HG03439 (cell line): Measurements from ENCODE around the gene NMNAT3.
"Not testable (repeated sequence)": the region's sequence is repeated elsewhere in the genome, so short reads cannot be mapped to it uniquely, and the experiment has no call there.

Experiments used
- ATAC-seq: cut with Tn5 transposase; IDR thresholded peaks from one replicate; pipeline ENCODE4 v1.9.1; 2021; ENCODE audit warnings: mild to moderate bottlenecking, moderate library complexity; ENCODE audit not compliant: unreplicated experiment

NMNAT3 gene

DNA sequence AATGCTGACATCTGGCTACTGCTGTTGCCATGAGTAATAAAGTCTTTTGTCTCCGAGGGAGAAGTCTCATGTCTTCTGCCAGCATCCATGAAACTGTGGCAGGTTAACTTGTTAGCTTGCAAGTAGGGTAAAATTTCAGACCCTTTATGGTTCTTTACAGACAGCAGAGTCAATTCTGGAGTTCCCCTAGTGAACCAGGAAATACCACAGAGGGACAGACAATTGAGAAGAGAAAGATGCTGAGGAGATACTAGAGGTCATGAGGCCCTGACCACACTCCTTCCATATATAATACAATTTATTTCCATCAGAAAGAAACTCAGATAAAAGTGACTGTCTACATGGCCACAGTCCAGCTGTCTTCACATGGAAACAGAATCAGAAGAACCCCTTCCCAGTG is 38.1 kb downstream of the NMNAT3 start:
- ATAC-seq, result no peak

DNA sequence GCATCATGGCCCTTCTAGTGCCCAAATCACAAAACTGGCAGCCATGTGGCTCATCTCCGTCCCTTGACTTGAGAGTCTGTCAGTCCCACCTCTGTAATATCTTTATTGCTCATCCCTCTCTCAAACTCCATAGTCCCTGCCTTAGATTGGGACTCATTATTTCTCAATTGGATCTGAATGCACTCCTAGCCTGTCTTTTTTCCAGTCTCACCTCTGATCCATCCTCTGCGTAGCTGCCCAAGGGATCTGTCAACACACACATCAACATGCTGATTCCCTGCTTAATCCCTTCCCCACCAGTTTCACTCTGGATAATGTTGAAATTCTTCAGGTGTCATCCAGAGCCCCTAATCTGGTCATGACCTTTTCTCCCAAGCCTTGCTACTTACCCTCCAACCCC is 39.3 kb downstream of the NMNAT3 start:
- ATAC-seq, result no peak

DNA sequence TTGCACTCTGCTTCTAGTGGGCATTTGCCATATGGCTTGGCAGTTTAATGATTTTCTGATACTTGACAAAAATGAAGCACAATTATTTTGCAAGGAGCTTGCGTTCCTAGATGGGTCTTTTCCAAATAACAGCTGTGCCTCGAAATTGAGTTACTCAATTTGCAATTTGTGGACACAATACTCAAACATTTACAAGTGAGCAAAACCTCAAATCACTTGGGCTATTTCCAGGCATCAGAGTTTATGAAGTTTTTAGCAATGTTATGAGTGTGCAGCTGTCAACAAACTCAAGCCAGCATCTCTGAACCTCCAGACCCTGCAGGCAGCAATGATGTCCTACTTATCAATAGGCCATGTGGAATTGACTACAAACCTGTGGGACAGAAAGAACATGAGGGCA is 41.3 kb downstream of the NMNAT3 start:
- no peak for ATAC-seq

DNA sequence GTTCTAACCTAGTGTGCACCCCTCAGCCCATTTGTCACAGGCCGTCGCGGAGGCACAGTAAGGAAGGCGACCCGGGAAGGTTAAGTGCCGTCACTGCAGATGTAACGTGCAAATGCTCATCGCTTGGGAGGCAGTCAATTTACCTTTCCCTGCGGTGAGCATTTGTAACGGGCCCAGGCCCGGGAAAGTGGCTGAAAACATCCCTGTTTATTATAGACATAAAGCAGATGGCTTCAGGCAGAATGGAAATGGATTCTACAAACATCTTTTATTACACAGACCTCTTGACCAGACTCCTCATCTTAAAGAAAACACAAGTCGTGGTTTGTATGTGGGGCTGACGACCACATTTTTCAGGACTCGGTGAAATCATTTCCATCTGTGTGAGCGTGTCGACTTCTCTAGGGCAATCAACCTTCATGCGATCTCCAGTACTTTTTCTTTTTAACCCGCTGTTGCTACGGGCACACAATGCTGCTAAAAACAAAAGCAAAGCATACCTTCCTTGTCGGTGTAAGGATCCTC is 43.6 kb downstream of the NMNAT3 start:
- ATAC-seq, result no peak

DNA sequence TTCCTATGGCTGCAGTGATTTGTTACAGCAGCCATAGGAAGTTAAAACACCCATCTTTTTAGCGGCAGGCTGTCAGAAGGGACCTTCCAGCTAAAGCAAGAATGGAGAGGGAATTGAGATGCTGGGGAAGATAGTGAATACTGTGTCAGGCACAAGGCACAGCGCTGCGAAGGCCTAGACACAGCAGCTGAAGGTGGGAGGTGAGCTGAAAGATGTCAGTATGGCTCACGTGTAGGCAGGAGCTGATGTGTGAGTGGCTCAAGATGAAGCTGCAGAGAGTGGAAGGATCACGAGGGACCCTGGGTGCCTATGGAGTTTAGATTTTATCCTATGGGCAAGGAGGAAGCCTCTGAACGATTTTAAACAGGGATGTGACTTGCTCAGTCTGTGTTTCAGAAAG is 44.3 kb downstream of the NMNAT3 start:
- ATAC-seq, result no peak

DNA sequence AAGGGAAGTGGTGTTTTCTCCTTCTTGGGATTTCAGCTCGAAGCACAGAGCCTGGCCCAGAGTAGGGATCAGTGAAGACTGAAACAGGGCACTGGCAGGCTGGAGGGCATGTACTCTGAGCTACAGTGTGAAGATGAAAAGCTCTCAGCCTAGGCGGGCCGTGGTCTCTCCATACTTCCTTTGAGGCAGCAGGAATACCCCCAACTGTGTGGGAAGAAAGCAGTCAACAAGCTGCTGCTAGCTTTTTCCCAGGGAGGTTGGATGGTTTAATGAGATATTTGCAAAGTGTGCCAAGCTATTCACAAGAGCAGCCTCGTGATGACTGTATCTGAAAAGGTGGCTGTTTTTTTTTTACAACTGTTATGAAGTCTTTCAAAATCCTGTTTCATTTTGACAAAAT is 47.2 kb downstream of the NMNAT3 start:
- ATAC-seq, result no peak

DNA sequence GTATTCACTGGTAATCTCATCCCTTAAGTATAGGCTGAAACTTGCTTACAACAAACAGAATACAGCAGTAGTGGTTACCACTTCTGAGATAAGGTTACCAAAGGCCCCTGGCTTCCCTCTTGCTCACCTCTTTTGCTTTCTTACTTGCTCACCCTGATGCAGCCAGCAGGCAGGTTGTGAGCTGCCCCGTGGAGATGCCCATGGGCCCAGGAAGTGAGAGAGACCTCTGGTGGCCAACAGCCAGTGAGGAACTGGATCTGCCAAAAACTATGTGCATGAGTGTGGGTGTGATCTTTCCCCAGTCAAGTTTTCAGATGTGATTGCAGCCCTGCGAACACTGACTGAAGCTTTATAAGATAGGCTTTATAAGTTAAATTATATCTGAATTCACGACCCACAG is 48.7 kb downstream of the NMNAT3 start:
- ATAC-seq, result peak; percentile 83

DNA sequence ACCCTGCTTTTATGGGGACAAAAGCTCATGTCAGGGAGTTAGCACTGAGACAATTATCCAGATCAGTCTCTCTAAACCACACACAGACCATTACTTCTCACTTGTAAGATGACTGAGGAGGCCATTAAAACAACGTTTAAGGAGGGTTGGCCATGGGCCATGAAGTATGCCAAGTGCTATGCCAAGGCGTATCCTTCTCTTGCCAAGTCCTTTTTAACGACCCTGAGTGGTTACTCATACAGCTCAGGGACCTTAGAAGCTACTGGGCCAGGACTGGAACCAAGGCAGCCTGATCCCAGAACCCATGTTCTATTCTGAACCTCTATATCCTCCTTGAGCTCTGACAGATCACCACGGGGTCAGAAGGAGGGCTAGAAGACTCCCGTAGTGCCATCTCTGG is 50.0 kb downstream of the NMNAT3 start:
- ATAC-seq, result no peak

DNA sequence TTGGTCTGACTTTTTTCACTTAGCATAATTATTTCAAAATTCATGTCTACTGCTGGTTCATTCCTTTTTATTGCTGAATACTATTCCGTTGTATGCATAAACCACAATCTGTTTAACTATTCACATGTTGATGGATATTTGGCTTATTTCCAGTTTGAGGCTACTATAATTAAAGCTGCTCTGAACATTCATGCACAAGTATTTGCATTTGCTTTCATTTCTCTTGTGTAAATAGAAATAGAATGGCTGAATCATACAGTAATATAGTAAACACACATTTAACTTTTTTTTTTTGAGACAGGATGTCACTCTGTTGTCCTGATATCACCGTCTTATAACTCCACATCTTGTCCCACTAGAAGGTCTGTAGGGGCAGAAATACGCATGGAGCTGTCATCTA is 57.3 kb downstream of the NMNAT3 start:
- ATAC-seq, result no peak

DNA sequence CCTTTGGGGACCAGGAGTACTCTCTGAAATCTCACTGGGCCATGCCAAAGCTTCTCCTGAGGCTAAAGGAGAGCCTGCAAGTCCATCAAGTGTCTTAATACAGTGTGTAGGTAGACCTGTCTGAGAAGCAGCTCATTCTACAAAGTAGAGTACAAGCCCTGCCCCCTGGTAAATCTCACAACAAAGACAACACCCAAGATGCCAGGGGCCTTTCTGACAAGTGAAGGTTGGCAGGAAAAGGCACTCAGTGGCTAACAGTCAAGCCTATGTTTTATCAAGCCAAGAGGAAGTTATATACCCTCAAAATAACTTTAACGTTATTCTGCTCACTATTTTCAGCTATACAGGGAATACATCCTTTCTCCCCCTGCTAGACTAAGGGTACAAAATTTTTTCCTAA is 58.3 kb downstream of the NMNAT3 start:
- no peak for ATAC-seq

DNA sequence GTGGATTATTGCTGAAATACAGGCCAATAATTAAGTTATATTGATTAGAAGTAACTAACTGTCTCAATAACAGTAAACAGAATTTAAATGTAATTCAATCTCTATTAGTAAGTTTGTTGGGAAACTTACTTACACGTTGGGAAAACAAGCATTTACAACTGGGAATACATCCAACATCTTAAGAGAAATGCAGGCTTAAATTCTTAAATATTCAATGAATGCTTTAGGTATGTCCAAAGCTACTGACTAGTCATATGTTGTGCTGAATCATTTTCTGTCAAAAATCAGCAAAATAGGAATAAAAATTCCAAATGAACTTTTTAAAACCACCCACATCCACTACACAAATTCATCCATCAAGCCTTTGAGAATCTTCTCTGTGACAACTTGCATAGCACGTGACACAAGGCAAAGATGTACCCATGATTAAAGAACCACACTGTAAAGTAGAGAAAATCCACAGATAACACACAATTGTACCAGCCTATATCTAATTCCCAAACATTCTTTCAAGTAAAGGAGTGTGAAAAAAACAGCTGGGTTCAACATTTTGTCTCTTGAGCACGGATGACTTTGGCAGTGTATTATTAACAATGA is 60.0 kb downstream of the NMNAT3 start:
- ATAC-seq, result no peak

DNA sequence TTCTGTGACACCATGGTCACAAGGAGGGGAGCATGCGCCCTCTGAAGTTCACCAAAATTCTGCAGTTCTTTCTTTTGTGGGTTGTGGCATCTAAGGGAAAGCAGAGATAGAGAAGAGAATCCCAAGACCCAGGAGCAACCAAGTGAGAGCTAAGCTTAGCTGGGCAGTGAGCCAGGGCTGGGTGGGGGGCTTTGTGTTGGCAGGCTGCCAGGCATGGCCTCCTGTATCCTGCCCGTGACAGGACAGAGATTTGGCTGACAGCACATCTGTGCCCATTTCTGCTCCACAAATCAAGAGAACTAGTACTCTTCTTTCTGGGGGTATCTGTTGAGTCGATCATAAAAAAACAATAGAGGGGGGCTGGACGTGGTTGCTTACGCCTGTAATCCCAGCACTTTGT is 66.2 kb downstream of the NMNAT3 start:
- no peak for ATAC-seq

DNA sequence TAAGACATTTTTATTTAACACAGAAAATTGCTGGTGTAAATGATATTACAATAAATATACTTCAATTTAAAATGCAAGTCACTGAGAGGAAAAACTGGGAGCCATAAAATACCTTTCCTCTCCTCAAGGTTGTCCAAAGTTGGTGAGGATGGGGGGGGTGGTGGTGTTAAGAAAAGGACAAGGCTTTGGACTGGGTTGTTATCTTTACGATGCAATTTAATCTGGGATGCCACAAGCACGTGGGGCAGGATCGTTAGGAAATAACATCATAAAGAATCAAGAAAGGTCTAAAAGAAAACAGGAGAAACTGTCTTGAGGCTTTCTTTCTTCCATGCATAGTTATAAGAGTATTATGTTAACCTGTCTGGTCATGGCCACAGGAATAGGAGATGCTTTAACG is 66.9 kb downstream of the NMNAT3 start:
- ATAC-seq, result no peak

DNA sequence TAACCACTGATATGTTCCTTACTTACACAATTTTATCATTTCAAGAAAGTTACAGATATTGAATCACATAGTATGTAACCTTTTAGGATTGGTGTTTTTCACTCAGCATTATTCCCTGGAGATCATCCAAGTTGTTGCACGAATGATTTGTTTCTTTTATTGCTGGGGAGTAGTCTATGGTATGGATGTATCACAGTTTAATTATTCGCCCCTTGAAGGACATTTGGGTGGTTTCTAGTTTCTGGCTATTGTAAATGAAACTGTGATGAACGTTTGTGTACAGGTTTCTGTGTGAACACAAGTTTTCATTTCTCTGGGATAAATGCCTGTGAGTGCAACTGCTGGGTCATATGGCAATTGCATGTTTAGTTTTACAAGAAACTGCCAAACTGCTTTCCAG is 68.8 kb downstream of the NMNAT3 start:
- no peak for ATAC-seq

DNA sequence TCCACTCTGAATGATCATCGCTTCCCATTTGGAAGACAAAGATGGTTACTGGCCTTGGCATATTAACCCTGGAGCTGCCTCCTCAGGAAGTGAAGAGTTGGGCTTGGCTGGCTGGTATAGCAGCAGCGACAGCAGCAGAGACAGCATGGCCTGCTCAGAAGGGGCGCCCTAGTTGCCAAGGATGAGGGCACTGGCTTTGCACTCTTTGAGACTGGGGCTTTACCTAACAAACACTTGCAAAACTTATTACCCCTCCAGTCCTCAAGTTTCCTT is 69.7 kb downstream of the NMNAT3 start:
- ATAC-seq, result no peak

DNA sequence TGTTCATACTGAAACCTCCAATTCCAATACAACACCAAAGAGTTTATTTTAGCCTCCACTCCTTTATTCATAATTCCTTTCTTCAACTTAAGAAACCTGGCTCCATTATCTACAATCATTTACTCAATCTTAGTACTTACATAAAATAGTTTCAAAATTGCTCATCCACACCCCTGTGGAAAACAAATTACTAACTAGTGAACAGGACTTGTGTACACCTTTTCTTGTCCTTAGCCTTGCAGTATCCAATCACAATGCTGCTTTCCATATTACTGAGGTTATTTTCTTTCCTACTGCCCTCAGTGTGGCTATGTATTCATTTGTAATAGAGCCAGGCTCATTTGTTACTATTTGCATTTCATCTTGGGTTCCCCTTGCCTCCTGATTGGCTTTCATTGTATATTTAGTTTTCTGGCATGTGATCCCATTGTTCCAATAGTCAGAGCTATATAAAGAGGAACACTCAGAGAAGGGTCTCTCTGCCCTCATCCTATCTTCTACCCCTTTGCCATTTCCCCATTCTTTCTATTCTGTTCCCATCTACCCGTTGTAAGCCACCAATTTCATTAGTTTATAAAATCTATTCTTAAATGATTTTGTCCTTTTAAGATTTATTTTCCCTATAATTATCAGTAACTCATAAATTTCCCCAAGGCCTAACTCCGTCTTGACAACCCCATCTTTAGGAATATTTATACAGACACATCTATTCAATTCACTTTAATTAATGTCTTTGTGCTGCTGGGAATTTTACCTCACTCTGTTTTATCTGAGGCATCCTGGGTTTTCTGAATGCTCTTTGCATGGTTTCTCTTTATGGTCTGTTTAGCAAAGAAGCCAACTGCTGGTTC is 70.3 kb downstream of the NMNAT3 start:
- no peak for ATAC-seq

DNA sequence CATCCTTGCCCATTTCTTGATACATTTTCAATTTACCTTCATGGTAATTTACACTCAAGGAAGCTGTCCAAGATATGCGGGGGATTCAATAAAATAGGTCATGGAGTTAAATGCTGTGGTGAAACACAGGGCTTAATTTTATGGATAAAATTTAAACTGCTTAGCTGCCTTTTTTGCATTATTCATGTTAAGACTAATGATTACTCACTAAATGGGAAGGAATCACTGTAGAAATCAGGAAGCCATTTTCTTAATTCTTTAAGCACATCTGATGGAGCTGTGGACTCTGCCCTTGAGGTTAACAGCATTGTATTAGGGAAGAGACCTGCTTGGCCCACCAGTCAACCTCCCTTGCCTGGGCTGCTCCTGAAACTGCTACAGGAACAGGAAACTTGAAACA is 75.8 kb downstream of the NMNAT3 start:
- no peak for ATAC-seq

DNA sequence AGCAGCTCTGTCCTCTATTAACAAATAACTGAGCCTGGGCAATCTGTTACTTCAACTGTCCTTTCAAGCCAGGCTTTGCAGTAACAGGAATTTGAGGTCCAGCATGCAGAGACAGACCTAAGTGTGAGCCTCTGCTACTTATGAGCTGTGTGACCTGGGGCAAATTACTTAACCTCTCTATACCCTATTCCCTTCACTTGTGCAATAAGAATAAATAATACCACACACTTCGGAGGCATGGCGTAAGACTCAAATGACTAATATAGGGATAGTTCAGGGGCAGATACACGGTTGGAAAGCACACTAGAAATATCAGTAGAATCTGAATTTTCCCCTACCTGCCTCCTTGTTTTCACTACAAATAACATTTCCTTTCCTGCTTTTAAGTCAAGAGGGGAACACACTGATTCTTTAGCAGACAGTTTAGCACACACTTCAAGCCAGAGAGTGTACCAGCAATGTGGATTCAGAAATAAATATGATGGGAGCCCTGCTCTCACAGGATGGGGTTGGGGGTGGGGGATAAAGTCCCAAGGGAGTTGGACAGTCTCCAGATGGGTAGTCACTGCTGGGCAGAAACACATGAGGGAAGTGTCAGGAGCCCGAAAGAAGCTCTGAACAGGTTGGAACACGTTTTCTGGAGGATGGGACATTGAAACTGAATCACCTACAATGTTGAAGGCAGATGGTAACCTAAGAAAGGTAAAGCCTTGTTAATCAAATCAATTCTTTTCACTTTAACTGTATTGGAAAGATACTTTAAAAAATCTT is 76.4 kb downstream of the NMNAT3 start:
- no peak for ATAC-seq

DNA sequence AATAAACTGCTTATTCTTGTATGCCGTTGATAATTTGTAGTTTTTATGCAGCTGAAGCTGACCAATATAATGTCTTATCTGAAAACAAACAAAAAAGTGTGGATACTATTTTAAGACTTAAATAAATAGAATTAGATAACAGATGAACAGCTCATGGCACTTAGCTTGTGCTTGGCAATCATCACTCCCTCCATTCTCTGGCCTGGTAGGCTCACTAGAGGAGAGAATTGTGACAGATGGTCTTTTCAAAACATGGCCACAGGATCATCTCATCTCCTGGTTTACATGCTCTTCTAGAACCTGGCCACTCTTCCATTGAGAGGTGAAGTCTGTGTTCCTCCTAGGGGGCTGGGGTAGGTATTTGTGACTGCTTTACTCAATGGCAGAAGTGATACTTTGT is 79.8 kb downstream of the NMNAT3 start:
- no peak for ATAC-seq

DNA sequence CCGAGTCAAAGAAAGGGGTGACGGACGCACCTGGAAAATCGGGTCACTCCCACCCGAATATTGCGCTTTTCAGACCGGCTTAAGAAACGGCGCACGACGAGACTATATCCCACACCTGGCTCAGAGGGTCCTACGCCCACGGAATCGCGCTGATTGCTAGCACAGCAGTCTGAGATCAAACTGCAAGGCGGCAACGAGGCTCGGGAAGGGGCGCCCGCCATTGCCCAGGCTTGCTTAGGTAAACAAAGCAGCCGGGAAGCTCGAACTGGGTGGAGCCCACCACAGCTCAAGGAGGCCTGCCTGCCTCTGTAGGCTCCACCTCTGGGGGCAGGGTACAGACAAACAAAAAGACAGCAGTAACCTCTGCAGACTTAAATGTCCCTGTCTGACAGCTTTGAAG is 86.6 kb downstream of the NMNAT3 start:
- not testable (repeated sequence) for ATAC-seq

DNA sequence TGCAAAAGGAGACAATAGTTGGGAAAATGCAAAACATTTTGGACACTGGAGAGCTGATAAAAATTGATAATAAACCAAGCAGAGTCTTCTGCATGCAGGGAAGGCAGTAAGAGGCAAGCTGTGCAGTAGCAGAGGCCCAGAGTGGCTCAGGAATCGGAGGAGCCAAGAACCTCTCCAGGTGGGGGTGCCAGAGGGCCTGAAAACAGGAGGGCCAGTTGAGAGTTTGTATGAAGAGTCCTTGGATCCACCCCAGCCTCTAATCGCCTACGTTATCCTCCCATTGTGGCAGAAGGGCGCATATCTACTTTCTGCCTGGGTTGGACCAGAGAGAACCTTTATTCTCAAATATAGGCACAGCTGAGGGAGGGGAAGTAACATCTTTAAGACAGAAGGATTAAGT is 89.3 kb downstream of the NMNAT3 start:
- ATAC-seq, result no peak

DNA sequence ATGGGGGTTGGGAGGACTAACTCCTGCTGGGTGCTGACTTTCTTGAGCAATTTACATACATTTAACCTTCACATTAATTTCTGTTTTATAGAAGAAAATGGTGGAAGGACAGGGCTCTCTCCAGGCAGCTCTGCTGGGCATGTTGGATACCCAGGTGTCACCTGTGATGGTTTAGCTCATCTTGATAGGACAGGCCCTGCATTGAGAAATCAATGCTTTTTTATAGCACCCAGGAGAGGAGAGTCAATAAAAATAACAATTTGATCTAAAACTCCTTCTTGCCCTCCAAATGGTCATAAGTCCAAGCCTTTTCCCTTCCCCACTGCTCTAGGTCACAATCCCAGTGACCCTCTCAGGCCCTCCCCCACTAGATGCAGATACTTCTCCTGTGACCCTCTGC is 90.0 kb downstream of the NMNAT3 start:
- ATAC-seq, result no peak
